Brain microvascular endothelial cell (primary cell): Measurements from ENCODE around the gene OTOF.

Experiments used
- DNase-seq: peaks from one replicate; pipeline ENCODE4 v3.0.0-alpha.2; 2020
- H3K27ac ChIP-seq: fragments of 250-450 bp; sonication (Bioruptor Pico); 2 replicates; pipeline ENCODE4 v1.5.1; 2020; ENCODE audit warnings: mild to moderate bottlenecking, moderate library complexity
- H3K27me3 ChIP-seq: fragments of 250-450 bp; sonication (Bioruptor Pico); replicated peaks from 2 replicates; pipeline ENCODE4 v1.5.1; 2020; ENCODE audit warnings: mild to moderate bottlenecking
- H3K36me3 ChIP-seq: fragments of 250-450 bp; sonication (Bioruptor Pico); replicated peaks from 2 replicates; pipeline ENCODE4 v1.5.1; 2020; ENCODE audit warnings: mild to moderate bottlenecking
- H3K4me3 ChIP-seq: 2 replicates; pipeline ENCODE4 v1.5.1; 2011; ENCODE audit warnings: low read depth, mild to moderate bottlenecking, control low read depth, low read length, moderate library complexity
- in situ Hi-C: cut with HindIII; loops from 2 replicates; pipeline ENCODE4 v1.10.0; 2017; ENCODE audit warnings: low sequenced_read_pairs, low pct_ligation_motif_present
- TF ChIP-seq, protein P1 (sequence below): IDR thresholded peaks from 2 replicates; pipeline ENCODE4 v1.5.1; 2011; ENCODE audit warnings: low read depth, mild to moderate bottlenecking, moderate library complexity, low read length, control low read depth, inconsistent platforms; ENCODE audit errors: missing control alignments

Gene OTOF

DNA sequence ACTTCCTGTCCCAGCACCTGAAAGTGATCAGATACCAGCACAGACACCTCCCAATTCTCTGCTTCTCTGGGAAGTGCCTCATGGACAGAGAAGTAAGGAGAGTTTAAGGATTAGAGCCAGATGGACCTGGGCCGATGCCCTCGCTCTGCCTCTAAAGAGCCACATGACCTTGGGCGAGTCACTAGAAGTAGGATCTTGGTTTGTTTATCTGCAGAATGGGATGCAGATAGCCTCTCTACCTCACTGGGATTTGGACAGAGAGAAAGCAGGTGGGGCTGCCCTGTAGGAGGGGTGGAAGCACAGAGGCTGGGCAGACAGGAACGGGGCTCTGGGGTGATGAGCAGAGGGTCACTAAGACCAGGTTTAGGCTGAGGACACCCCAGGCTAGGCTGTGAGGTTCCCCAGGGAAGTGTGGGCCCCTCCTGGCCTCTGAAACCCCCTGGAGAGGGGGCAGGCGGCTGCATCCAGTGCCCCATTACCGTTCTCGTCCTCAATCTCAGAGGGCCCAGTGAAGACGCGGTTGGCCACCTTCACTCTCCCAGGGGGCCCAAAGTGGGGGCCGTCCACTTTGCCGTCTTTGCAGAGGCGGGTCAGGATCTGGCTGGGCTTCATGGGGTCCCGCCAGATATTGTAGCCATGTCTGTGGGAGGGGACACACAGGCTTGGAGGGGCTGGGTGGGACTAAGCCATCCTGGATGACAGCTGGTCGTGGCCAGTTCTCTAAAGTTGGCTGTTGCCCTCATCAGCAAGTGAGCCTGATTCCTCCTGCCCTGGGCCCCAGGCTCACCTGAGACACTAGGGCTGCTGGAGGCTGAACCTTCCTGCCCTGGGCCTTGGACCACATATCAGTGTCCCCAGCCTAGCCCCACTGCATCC is 13.3 kb downstream of the OTOF start:
- no peak for DNase-seq
- Histone ChIP-seq H3K36me3 (no peaks in the 10 kb centered on the region), H3K27ac (no peak overlapping the region), H3K27me3 (no peaks in the 10 kb centered on the region), H3K4me3 (no peak overlapping the region)
- in situ Hi-C loops = no loop called here
- TF ChIP-seq, protein P1, sequence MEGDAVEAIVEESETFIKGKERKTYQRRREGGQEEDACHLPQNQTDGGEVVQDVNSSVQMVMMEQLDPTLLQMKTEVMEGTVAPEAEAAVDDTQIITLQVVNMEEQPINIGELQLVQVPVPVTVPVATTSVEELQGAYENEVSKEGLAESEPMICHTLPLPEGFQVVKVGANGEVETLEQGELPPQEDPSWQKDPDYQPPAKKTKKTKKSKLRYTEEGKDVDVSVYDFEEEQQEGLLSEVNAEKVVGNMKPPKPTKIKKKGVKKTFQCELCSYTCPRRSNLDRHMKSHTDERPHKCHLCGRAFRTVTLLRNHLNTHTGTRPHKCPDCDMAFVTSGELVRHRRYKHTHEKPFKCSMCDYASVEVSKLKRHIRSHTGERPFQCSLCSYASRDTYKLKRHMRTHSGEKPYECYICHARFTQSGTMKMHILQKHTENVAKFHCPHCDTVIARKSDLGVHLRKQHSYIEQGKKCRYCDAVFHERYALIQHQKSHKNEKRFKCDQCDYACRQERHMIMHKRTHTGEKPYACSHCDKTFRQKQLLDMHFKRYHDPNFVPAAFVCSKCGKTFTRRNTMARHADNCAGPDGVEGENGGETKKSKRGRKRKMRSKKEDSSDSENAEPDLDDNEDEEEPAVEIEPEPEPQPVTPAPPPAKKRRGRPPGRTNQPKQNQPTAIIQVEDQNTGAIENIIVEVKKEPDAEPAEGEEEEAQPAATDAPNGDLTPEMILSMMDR = no peak

DNA sequence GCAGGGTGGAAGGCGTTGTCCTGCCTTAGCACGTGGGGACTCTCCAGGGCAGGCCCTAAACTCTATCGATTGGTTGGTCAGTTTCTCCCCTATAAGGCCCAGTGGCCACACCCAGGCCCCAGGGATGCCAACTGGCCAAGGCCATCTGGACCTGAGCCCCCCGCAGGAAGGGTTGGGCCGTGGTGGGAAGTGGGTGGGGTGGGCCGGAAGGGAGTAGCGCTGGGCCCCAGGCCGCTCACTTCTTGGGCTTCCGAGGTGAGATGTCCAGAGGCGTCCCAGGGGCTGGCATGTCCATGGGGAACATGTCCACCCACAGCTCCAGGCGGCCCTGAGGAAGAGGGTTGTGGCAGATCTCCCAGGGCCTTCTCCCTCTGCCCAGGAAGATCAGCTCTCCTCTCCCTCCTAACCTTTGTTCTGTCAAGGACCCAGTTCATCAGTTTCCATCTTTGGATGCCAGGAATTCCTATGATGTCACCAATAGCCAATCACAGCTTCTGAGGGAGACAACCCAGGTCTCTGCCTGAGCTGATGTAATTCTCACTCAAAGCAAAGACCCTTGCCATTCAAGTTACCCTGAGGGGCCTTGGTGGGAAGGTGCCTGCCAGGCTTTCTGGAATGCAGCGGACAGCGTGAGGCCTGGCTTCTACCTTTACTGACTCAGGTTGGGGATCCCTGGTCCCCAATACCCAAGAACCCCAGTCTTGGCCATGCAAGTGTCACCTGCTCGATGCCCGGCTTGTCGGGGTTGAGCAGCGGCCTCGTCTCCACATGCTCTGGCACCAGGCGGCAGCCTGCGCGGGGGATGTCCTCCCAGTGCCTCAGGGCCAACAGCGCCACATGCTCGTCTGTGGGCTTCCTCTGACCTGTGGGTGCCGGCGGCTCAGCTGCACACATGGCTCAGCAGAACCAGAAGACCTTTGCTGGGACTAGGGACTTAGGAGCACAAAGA is 14.4 kb downstream of the OTOF start:
- no peaks in the 10 kb centered on the region for H3K27me3 ChIP-seq
- no peak overlapping the region for H3K4me3 ChIP-seq
- H3K36me3 ChIP-seq = no peaks in the 10 kb centered on the region
- no peak for DNase-seq
- H3K27ac ChIP-seq = no peak overlapping the region
- in situ Hi-C loops = no loop called here
- TF ChIP-seq, protein P1 = no peak

DNA sequence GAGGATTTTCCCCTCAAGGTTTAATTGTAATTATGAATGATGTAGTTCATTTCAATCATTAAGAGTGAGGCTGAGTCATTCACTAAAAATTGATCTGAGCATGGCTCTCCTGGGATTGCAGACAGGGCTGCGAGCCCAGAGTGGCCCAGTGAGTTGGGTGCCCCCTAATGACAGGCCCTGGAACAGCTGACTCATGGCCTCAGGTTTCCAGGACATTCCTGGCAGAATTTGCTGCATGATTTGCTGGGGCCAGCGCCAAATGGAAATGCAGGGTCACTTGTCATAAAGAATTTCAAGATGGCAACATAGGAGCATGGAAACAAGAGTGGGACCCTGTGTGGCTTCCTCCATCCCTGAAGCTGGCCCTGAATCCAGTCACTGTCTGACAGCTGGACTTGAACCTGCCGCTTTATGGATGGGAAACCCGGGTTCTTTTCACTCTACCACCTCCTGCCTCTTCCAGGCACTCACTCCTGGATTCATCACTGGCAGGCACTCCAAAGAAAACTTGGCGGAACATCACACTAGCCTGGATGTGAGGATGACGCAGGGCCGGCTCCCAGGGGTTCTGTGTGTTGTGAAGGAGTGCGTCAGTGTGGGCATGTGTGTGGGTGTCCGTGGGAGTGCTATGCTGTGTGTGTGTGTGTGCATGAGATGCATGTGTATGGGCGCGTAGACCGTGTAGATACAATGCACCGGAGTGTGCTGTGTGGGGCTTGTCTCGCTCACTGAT is 15.2 kb downstream of the OTOF start:
- TF ChIP-seq, protein P1 = peak; percentile 85
- H3K27ac ChIP-seq = no peak overlapping the region
- no peaks in the 10 kb centered on the region for H3K27me3 ChIP-seq
- H3K4me3 ChIP-seq = no peak overlapping the region
- no peaks in the 10 kb centered on the region for H3K36me3 ChIP-seq
- in situ Hi-C loops = no loop called here
- DNase-seq = peak; percentile 73

DNA sequence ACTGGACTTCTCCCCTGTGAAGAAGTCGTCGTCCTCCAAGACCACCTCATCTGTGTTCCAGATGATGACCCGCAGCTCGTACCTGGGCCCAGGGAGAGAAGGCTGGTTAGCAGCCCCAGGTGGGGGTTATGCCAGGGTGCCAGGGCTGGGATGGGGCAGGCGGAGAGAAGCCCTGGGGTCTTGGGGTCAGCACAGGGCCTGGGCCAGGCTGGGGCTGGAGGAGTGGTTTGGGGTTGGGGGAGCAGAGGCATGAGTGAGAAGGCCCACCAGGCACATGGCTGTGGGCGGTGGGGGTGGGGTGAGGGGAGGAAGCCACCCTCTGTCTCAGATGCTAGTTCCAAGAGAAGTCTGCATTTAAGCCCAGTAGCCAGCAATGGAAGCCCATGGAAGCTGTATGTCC is 15.8 kb downstream of the OTOF start:
- no peak overlapping the region for H3K27ac ChIP-seq
- no peaks in the 10 kb centered on the region for H3K27me3 ChIP-seq
- TF ChIP-seq, protein P1 = no peak
- no peak for DNase-seq
- in situ Hi-C loops = no loop called here
- no peak overlapping the region for H3K4me3 ChIP-seq
- no peaks in the 10 kb centered on the region for H3K36me3 ChIP-seq

DNA sequence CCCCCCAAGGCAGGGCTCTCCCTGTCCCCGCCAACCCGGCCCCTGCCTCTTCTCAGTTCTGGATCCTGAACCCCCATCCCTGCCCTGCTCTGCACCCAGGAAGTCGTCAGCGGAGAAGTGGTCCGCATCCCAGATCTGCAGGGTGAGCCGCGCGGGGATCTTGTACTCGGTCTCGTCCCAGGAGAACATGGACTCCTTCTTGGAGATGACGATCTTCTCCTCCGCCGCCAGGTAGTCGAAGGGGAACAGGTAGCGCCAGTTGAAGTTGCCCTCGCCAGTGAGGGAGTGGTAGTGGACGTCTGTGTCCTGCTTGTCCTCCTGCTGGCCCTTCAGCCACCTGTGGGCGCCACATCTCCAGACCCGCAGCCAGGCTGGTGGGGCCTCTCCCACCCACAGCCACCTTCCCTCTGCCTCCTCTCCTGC is 16.3 kb downstream of the OTOF start:
- in situ Hi-C loops = no loop called here
- no peaks in the 10 kb centered on the region for H3K36me3 ChIP-seq
- no peak for DNase-seq
- TF ChIP-seq, protein P1 = no peak
- no peak overlapping the region for H3K27ac ChIP-seq
- no peak overlapping the region for H3K4me3 ChIP-seq
- H3K27me3 ChIP-seq = no peaks in the 10 kb centered on the region
